IgD-negative memory B cell (primary cell): Measurements from ENCODE around the gene NKG7. TPM values are rescaled to one million over a fixed set of nuclear protein-coding genes. Genes with fewer than 3 reads are reported as not detected.
"Not testable (repeated sequence)": the region's sequence is repeated elsewhere in the genome, so short reads cannot be mapped to it uniquely, and the experiment has no call there.

Experiments
- H3K27ac Mint-ChIP-seq, 3 donors: one replicate each; pipeline ENCODE4 v1.8.0; 2020 to 2022; ENCODE audit warnings: mild to moderate bottlenecking in 3 of 3, mixed read lengths in 3 of 3, moderate library complexity in 1 of 3
- H3K27me3 Mint-ChIP-seq: one replicate; pipeline ENCODE4 v1.8.0; 2021; ENCODE audit warnings: mixed read lengths
- H3K36me3 Mint-ChIP-seq: one replicate; pipeline ENCODE4 v1.8.0; 2020; ENCODE audit warnings: mild to moderate bottlenecking, mixed read lengths
- H3K4me1 Mint-ChIP-seq, 3 donors: one replicate each; pipeline ENCODE4 v1.8.0; 2020 to 2022; ENCODE audit warnings: mixed read lengths in 3 of 3, mild to moderate bottlenecking in 1 of 3
- H3K4me3 Mint-ChIP-seq, 4 donors: one replicate each; pipeline ENCODE4 v1.8.0; 2020 to 2022; ENCODE audit warnings: mild to moderate bottlenecking in 4 of 4, mixed read lengths in 4 of 4, moderate library complexity in 3 of 4
- H3K9me3 Mint-ChIP-seq, 3 donors: one replicate each; pipeline ENCODE4 v1.8.0; 2020 to 2021; ENCODE audit warnings: mixed read lengths in 3 of 3, mild to moderate bottlenecking in 1 of 3
- polyA plus RNA-seq: library from polyadenylated mRNA; unstranded; fragments of 300-500 nt; fragmentation: Illumina TruSeq; gene quantifications from one replicate; pipeline ENCODE4 v1.2.3, GENCODE V29; 2021

The NKG7 gene
- polyA plus RNA-seq, result 66.0 TPM

DNA sequence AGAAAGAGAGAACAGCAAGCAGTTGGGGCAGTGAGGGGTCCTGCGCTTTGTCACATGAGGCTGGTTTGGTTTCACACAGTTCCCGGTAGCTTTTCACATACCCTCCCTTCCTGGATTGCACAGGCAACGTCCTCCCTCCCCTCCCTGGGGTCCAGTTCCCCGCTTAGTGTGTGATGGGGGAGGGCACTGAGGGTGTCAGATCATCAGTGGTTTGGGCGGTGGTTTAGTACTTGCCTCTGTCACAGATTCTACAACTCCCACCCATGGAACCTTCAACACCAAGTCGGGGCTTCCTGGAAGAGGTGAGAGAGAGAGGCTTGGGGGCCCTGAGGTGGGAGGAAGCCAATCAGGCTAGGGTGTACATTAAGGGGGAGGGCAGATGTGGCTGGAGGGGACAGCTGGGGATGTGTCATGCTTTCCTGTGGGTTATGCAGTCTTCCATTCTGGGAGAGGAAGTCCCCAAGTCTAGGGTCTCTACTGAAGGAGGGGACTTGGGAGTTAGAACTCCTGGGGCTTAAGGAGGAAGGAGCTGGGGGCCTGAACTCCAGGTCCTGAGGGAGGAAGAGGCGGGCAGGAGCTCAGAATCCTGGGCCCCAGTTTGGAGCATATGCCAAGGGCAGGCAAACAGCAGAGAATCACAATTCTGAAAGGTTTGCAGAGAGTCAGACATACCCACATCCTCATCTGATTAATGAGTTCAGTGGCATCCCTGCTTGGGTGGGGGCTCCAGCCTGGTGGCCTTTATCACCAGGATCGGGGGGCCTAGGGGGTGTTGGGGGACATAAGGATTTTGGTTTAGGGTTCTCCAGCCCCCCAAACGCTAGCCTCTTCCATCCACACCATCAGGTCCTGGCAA lies at the start of gene NKG7:
Gene NKG7 (minus strand): TSS at position 6 of the 856 bp plus-strand sequence. CDS start 119 bp downstream, outside the sequence.
- H3K36me3 Mint-ChIP-seq, result no peaks in the 10 kb centered on the region
- peaks cover 0 to 8% (median 5%) of the 10 kb centered on the region in 3 donors for H3K4me1 Mint-ChIP-seq
- H3K27me3 Mint-ChIP-seq, result no peaks in the 10 kb centered on the region

DNA sequence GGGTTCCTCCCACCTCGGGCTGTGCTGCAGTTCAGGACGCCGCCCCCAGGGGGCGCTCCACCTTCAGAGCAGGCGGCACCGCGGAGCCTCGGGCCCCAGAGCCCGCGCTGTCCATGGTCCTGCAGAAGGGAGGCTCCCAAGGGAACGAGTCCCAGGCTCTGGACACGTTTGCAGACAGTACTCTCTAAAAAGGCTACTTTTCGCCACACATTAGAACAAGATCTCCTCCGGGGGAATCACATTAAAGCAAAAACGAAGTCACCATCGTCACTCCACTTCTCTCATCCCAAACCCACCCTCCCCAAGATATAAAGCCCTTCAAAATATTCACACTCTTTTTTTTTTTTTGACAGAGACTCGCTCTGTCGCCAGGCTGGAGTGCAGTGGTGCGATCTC lies 49.6 kb upstream of the NKG7 start:
- Mint-ChIP-seq H3K4me3 (peak overlapping the region in 1 of 4 donors; percentile 43), H3K36me3 (no peaks in the 10 kb centered on the region), H3K27ac (peak overlapping the region in 1 of 3 donors; percentile 43), H3K9me3 (no peaks in the 10 kb centered on the region), H3K27me3 (peaks cover 4% of the 10 kb centered on the region), H3K4me1 (peaks cover 6 to 14% (median 8%) of the 10 kb centered on the region in 3 donors)

More for the DNA sequence above, at the start of gene NKG7:
- peak within 1 kb of the TSS in 3 of 4 donors; percentile 12 to 60 (median 54) for H3K4me3 Mint-ChIP-seq
- H3K27ac Mint-ChIP-seq, result peak within 1 kb of the TSS in 2 of 3 donors; percentile 60 to 80
- H3K9me3 Mint-ChIP-seq, result no peaks in the 10 kb centered on the region

DNA sequence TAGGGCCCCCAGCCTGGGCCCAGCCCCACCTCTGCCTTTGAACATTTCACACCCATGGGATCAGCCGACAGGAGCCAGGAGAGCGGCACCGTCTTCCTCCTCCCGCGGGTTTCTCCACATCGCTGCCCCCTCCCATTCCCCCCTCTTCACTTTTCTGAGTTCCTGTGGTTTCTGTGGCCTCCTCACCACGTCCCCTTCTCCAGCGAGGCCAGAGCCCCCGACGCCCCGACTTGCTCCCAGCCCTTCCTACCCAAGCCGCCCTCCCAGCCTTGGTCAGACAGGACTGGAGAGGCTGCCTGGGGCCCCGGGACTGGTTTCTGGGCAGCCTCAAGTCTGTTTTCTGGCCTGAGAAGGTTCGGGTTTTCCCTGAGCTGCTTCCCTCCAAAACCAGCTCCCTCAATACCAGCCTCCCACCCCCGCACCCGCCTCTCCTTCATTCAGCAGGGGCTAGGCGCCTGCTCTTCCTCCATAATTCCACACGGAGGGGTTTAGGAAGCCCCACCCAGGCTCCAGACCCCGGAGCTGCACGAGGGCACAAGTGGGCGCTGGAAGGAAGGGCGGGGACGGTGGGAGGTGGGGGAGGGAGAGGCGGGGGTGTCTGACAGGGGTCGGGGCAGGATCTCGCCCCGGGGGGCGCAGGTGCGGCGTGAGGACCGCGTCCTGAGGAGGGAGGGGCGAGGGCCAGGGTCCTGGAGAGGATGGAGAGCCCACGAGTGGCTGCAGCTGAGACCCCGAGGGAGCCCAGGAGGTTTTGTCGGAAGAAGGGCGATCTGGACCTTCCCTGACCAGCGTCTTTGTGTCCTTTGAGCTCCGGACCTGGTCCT lies 49.0 kb upstream of the NKG7 start:
- Mint-ChIP-seq H3K27ac (peak overlapping the region in 2 of 3 donors; percentile 46 to 71), H3K4me3 (peak overlapping the region in 2 of 4 donors; percentile 43 to 63), H3K36me3 (no peaks in the 10 kb centered on the region), H3K4me1 (peaks cover 8 to 17% (median 10%) of the 10 kb centered on the region in 3 donors), H3K27me3 (peaks cover 4% of the 10 kb centered on the region), H3K9me3 (no peaks in the 10 kb centered on the region)

DNA sequence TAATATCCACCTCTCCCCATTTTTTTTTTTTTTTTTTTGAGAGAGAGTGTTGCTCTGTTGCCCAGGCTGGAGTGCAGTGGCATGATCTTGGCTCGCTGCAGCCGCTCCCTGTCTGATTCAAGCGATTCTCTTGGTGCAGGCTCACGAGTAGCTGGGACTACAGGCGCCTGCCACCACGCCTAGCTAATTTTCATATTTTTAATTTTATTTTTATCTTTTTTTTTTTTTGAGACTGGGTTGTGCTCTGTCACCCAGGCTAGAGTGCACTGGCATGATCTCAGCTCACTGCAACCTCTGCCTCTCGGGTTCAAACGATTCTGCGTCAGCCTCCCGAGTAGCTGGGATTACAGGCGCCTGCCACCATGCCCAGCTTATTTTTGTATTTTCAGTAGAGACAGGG lies 48.1 kb upstream of the NKG7 start:
- not testable (repeated sequence) for H3K27me3 Mint-ChIP-seq, H3K9me3 Mint-ChIP-seq, H3K4me3 Mint-ChIP-seq, H3K36me3 Mint-ChIP-seq
- Mint-ChIP-seq H3K27ac (peak overlapping the region in 1 of 3 donors; percentile 42), H3K4me1 (peaks cover 9 to 17% (median 14%) of the 10 kb centered on the region in 3 donors)

DNA sequence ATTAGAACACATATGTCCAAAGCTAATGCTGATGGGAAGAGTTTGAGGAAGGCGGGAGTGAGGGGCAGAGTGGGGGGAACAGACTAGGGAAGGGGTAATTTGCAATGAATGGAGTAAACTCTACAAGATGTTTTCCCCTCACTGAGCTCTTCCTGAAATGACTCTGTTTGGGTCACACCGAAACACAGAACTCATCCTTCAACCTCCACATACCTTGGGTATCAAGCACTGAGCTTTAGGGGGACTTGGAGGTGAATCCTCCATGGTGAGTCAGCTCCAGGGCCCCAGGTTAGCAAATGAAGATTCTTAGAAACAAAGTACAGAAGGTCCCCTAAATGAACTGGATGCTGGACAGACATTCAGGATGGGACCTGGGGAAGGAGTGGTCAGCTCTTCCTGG lies 46.3 kb upstream of the NKG7 start:
- H3K4me1 Mint-ChIP-seq, result peaks cover 10 to 20% (median 16%) of the 10 kb centered on the region in 3 donors
- H3K27ac Mint-ChIP-seq, result peak overlapping the region in 2 of 3 donors; percentile 71 to 88
- H3K36me3 Mint-ChIP-seq, result no peaks in the 10 kb centered on the region
- no peaks in the 10 kb centered on the region for H3K9me3 Mint-ChIP-seq
- peaks cover 2% of the 10 kb centered on the region for H3K27me3 Mint-ChIP-seq
- H3K4me3 Mint-ChIP-seq, result peak overlapping the region in 3 of 4 donors; percentile 8 to 55 (median 32)

- Mint-ChIP-seq H3K4me3 (peak overlapping the region; percentile 92 to 100 (median 96)), H3K36me3 (no peaks in the 10 kb centered on the region), H3K9me3 (no peaks in the 10 kb centered on the region), H3K27ac (peak overlapping the region; percentile 88 to 99 (median 97)), H3K27me3 (no peaks in the 10 kb centered on the region), H3K4me1 (peaks cover 11 to 27% (median 16%) of the 10 kb centered on the region in 3 donors)
Measured at GRCh38 chr19:51417810-51418157, 45.3 kb upstream of the NKG7 start.

GRCh38 chr19:51417107-51417809 lies 44.8 kb upstream of the NKG7 start, which contains the start of gene SIGLEC10:
Gene SIGLEC10, minus strand, starts transcription at chr19:51417642. Its CDS starts 61 bp downstream, at chr19:51417581.
- Mint-ChIP-seq H3K36me3 (no peaks in the 10 kb centered on the region), H3K27me3 (no peaks in the 10 kb centered on the region), H3K4me3 (peak within 1 kb of the TSS; percentile 92 to 100 (median 96)), H3K9me3 (no peaks in the 10 kb centered on the region), H3K27ac (peak within 1 kb of the TSS; percentile 88 to 99 (median 97)), H3K4me1 (peaks cover 11 to 27% (median 16%) of the 10 kb centered on the region in 3 donors)

GRCh38 chr19:51416422-51416821 lies 44.0 kb upstream of the NKG7 start:
- not testable (repeated sequence) for H3K9me3 Mint-ChIP-seq, H3K27me3 Mint-ChIP-seq, H3K36me3 Mint-ChIP-seq
- Mint-ChIP-seq H3K4me1 (peaks cover 10 to 27% (median 16%) of the 10 kb centered on the region in 3 donors), H3K4me3 (peak overlapping the region; percentile 23 to 100 (median 94)), H3K27ac (peak overlapping the region in 2 of 3 donors; percentile 97 to 99)

GRCh38 chr19:51415187-51415586 lies 42.7 kb upstream of the NKG7 start:
- Mint-ChIP-seq H3K4me1 (peaks cover 10 to 27% (median 16%) of the 10 kb centered on the region in 3 donors), H3K9me3 (no peaks in the 10 kb centered on the region), H3K4me3 (no peak overlapping the region), H3K27me3 (no peaks in the 10 kb centered on the region), H3K27ac (no peak overlapping the region), H3K36me3 (no peaks in the 10 kb centered on the region)

DNA sequence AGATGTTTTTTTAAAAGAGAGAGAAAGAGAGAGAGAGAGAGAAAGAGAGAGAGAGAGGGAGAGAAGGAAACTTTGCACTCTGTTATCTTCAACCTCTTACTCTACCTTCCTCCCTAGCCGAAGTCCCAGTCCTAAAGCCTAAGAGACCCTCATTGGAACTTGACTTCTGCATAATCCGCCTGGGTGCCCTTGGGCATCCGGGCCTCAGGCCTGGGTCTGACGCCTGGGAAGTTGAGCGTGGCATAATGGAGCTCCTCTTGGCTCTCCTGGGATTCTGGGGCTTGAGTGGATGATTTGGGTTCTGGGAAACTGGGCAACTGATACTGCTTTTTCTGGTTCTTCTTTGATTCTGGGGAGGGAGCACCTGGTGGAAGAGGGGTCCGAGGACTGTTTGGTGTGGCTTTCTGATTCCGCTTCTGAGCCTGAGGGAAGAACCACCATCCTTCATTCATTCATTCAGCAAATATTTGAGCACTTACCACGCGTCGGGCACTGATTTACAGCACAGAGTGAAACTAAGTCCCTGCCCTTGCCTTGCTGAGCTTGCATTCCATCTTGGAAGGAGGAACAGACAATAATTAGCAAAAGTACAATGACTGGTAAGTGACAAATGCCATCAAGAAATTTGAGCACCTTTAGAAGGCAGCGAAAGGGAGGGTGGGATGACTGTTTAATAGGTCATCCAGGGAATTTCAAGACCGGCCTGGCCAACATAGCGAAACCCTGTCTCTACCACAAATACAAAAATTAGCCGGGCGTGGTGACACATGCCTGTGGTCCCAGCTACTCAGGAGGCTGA lies 38.7 kb upstream of the NKG7 start:
- Mint-ChIP-seq H3K4me3 (peak overlapping the region in 1 of 4 donors; percentile 8), H3K4me1 (peaks cover 19 to 24% (median 23%) of the 10 kb centered on the region in 3 donors), H3K9me3 (no peaks in the 10 kb centered on the region), H3K27me3 (peaks cover 2% of the 10 kb centered on the region), H3K36me3 (no peaks in the 10 kb centered on the region), H3K27ac (peak overlapping the region in 2 of 3 donors; percentile 20 to 39)

GRCh38 chr19:51407511-51408131 lies 35.2 kb upstream of the NKG7 start:
- Mint-ChIP-seq H3K36me3 (no peaks in the 10 kb centered on the region), H3K4me1 (peaks cover 13 to 21% (median 14%) of the 10 kb centered on the region in 3 donors), H3K9me3 (peaks cover 0 to 2% (median 0%) of the 10 kb centered on the region in 3 donors), H3K27ac (no peak overlapping the region), H3K4me3 (peak overlapping the region in 1 of 4 donors; percentile 28), H3K27me3 (peaks cover 2% of the 10 kb centered on the region)

DNA sequence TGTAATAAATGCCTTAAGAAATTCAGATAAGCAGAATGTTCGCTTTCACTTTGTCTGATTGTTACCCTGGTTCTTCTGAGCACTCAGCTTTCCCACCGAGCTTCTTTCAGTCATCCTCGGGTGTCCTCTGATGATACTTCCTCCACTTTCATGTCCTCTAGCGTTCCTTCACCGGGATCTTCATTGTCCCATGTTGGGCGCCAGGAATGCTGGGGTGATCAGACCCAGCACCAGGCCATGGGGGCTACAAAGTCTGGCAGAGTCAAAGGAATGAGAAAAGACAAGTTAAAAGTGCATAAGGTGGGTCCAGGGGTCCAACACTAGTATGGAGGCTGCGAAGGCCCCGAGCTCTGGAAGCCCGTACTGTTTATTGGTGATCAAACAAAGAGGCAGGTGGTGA lies 29.7 kb upstream of the NKG7 start:
- peak overlapping the region in 1 of 4 donors; percentile 66 for H3K4me3 Mint-ChIP-seq
- peaks cover 0 to 3% (median 2%) of the 10 kb centered on the region in 3 donors for H3K9me3 Mint-ChIP-seq
- no peaks in the 10 kb centered on the region for H3K36me3 Mint-ChIP-seq
- peaks cover 0 to 7% (median 1%) of the 10 kb centered on the region in 3 donors for H3K4me1 Mint-ChIP-seq
- H3K27me3 Mint-ChIP-seq, result no peaks in the 10 kb centered on the region
- H3K27ac Mint-ChIP-seq, result no peak overlapping the region

GRCh38 chr19:51399936-51400335 lies 27.5 kb upstream of the NKG7 start:
- not testable (repeated sequence) for H3K4me3 Mint-ChIP-seq, H3K27me3 Mint-ChIP-seq, H3K36me3 Mint-ChIP-seq, H3K9me3 Mint-ChIP-seq, H3K27ac Mint-ChIP-seq
- H3K4me1 Mint-ChIP-seq, result peaks cover 10 to 20% (median 11%) of the 10 kb centered on the region in 3 donors
